ENCODE results near the gene CTSZ.

The CTSZ gene

DNA sequence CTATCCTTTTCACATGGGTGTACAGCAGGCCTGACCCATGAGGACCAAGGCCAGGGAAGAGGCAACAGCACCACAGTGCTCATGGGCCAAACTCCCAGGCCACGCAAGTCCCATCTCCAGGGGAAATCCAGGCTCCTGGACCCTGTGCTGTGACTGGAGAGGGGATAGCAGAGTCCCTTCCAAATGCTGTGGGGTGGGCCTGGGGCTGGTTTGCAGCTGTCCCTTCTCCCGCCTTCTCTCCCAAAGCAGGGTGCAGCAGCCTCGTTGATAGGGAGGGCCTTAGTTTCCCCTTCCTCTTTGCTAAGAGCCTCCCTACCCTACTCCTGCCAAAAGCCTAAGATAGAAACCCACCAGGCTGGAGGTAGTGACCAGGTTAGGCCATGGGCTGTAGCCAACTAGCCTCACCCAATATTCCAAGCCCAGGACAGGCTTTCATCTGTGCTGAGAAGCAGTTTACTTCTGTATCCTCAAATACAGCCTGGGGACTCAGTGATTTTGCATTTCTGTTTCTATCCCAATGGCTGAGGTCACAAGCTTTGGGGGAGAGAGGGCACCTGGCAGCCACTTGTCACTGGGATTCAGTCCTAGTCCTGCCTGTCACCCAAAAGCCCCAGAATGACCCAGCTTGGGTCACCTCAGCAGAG, 1.4 kb downstream of the CTSZ start:
- H3K4me3 ChIP-seq (ENCODE audit: low read depth, low read length): no peak overlapping the region
- no peak for DNase-seq (ENCODE audit: low read depth)
- TF ChIP-seq MYC (IDR thresholded peaks at IDR 0.05; ENCODE audit: low read depth, low read length) (no peak), POLR2A (IDR thresholded peaks at IDR 0.05; ENCODE audit: extremely low read depth, insufficient read length) (no peak)
- TF ChIP-seq, protein P1, sequence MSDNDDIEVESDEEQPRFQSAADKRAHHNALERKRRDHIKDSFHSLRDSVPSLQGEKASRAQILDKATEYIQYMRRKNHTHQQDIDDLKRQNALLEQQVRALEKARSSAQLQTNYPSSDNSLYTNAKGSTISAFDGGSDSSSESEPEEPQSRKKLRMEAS (IDR thresholded peaks at IDR 0.05; ENCODE audit: low read depth, low read length): no peak
- TF ChIP-seq, protein P2, sequence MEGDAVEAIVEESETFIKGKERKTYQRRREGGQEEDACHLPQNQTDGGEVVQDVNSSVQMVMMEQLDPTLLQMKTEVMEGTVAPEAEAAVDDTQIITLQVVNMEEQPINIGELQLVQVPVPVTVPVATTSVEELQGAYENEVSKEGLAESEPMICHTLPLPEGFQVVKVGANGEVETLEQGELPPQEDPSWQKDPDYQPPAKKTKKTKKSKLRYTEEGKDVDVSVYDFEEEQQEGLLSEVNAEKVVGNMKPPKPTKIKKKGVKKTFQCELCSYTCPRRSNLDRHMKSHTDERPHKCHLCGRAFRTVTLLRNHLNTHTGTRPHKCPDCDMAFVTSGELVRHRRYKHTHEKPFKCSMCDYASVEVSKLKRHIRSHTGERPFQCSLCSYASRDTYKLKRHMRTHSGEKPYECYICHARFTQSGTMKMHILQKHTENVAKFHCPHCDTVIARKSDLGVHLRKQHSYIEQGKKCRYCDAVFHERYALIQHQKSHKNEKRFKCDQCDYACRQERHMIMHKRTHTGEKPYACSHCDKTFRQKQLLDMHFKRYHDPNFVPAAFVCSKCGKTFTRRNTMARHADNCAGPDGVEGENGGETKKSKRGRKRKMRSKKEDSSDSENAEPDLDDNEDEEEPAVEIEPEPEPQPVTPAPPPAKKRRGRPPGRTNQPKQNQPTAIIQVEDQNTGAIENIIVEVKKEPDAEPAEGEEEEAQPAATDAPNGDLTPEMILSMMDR (IDR thresholded peaks at IDR 0.05; ENCODE audit: low read depth, low read length): no peak

DNA sequence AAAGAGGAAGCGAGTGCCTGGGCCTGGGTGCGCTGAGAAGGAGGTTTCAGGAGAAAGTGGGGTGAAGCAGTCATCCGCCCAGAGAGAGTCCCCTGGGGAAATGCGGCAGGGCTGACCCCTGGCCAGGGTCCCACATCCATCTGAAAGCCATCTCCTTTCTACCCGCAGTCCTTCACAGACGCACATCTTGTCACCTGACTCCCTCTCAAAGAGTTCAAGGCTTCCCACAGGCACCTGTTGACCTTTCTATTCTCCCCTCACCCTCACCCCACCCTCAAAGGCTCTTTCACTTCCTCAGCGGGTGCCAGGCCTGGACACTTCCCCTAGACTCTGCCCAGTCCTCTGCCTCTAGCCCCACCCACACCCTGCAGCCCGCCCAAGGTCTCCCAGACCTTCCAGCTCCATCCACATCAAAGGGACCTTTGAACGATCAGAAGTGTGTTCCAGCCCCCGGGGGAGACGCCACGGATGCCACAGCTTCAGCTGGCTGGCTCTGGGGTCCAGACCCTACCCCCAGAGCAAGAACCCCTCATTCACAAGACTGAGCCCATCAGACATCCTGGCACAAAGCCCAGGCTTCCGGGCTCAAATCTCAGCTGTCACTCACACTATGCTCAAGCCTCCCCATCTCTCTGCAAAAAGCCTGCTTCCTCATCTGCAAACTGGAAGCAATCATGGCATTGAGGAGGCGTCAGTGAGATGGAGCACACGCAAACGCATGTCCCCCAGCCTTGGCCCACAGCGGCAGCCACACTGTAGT, 2.1 kb downstream of the CTSZ start:
- no peak overlapping the region for H3K4me3 ChIP-seq (ENCODE audit: low read depth, low read length)
- DNase-seq (ENCODE audit: low read depth): peak; percentile 63
- TF ChIP-seq POLR2A (IDR thresholded peaks at IDR 0.05; ENCODE audit: extremely low read depth, insufficient read length) (no peak), MYC (IDR thresholded peaks at IDR 0.05; ENCODE audit: low read depth, low read length) (no peak)
- TF ChIP-seq, protein P2 (IDR thresholded peaks at IDR 0.05; ENCODE audit: low read depth, low read length): no peak
- TF ChIP-seq, protein P1 (IDR thresholded peaks at IDR 0.05; ENCODE audit: low read depth, low read length): no peak

DNA sequence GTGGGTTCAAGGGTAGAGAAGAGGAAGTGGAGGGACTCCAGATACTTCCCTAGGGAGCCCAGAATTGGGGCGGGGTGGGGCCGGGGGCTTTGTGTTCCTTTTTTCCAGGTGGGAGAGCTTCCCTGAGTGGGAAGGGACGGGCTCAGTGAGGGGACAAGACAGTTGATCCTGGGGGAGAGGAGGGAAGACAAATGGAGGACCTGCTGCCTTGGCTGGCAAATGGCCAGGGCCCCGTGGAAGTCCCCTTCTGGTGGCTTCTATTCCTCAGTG, 2.6 kb downstream of the CTSZ start:
- no peak overlapping the region for H3K4me3 ChIP-seq (ENCODE audit: low read depth, low read length)

DNA sequence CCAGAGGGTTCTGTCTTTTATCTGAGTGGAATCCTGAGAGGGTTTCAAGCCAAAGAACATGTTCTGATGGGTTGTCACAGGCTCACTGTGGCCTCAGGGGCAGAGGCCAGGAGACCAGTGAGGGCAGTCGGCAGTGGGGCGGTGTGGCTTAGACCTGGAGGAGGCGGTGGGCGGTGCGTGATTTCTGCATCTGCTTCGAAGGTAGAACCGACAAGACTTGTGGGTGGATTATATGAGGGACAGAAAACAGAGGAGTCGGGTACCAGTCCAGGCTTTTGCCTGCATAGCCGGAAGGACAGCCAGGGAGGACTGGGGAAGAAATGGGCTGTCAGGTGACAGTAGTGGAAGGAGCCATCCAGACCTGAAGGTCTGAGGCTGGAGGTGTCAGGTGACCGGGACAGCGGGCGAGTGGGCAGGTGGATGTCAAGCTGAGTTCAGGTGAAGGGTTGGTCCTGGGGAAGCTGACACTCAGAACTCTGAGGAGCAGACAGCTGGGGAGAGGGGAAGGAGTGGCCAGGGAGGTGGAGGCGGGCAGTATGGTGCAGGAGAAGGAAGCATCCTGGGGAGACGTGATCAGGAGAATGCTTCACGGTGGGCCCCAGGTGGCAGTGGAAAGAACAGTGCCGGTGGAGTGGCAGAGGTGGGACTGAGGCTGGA, 3.1 kb downstream of the CTSZ start:
- DNase-seq (ENCODE audit: low read depth): no peak
- no peak for TF ChIP-seq POLR2A (IDR thresholded peaks at IDR 0.05; ENCODE audit: extremely low read depth, insufficient read length)
- TF ChIP-seq, protein P2 (IDR thresholded peaks at IDR 0.05; ENCODE audit: low read depth, low read length): no peak
- no peak for TF ChIP-seq MYC (IDR thresholded peaks at IDR 0.05; ENCODE audit: low read depth, low read length)
- TF ChIP-seq, protein P1 (IDR thresholded peaks at IDR 0.05; ENCODE audit: low read depth, low read length): no peak
- H3K4me3 ChIP-seq (ENCODE audit: low read depth, low read length): no peak overlapping the region

More for the DNA sequence above, 2.6 kb downstream of the CTSZ start:
- no peak for DNase-seq (ENCODE audit: low read depth)
- TF ChIP-seq POLR2A (IDR thresholded peaks at IDR 0.05; ENCODE audit: extremely low read depth, insufficient read length) (no peak), MYC (IDR thresholded peaks at IDR 0.05; ENCODE audit: low read depth, low read length) (no peak)
- TF ChIP-seq, protein P2 (IDR thresholded peaks at IDR 0.05; ENCODE audit: low read depth, low read length): no peak
- TF ChIP-seq, protein P1 (IDR thresholded peaks at IDR 0.05; ENCODE audit: low read depth, low read length): no peak

DNA sequence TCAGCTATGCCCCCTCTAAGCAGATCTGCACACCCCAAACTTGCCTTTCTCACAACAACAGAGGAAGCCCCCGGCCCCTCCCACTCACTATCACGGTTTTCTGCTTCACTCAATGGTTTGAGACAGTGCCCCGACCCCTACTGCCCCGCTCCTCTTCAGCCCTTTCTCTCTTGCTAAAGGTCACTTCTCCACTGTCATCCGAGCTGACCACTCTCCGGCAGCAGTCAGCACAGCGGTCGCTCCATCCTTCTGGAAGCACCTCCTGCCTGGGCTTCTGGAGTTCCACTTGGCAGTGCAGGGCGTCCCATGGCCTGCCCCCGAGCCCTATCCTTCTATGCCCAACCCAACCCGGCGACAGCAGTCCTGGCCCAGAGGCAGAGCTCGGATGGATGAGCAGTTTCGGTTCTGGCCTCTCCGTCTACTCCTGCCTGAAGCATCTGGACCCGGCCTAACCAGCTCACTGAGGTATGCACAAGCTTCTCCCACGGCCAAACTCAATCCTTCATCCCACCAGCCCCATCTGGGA, 4.1 kb downstream of the CTSZ start:
- TF ChIP-seq, protein P2 (IDR thresholded peaks at IDR 0.05; ENCODE audit: low read depth, low read length): no peak
- no peak for TF ChIP-seq MYC (IDR thresholded peaks at IDR 0.05; ENCODE audit: low read depth, low read length)
- no peak for TF ChIP-seq POLR2A (IDR thresholded peaks at IDR 0.05; ENCODE audit: extremely low read depth, insufficient read length)
- TF ChIP-seq, protein P1 (IDR thresholded peaks at IDR 0.05; ENCODE audit: low read depth, low read length): no peak
- H3K4me3 ChIP-seq (ENCODE audit: low read depth, low read length): no peak overlapping the region
- DNase-seq (ENCODE audit: low read depth): no peak

Measured in NB4 (cell line).